HUES48 (cell line): Measurements from ENCODE around the gene BHLHE40.

Source experiments
- H3K27ac ChIP-seq: one replicate; pipeline ENCODE4 v1.7.0; 2013; ENCODE audit warnings: low read depth, low read length, inconsistent platforms
- H3K27me3 ChIP-seq: 2 replicates; pipeline ENCODE4 v1.6.1; 2013; ENCODE audit warnings: mild to moderate bottlenecking, low read length; ENCODE audit not compliant: control insufficient read depth, insufficient read depth
- H3K36me3 ChIP-seq: 2 replicates; pipeline ENCODE4 v1.6.1; 2013; ENCODE audit warnings: low read length; ENCODE audit not compliant: control insufficient read depth, insufficient read depth
- H3K4me1 ChIP-seq: 2 replicates; pipeline ENCODE4 v1.6.1; 2013; ENCODE audit warnings: mild to moderate bottlenecking, low read length; ENCODE audit not compliant: control insufficient read depth, insufficient read depth
- H3K4me3 ChIP-seq: 2 replicates; pipeline ENCODE4 v1.5.1; 2013; ENCODE audit warnings: mild to moderate bottlenecking, low read depth, low read length
- H3K9ac ChIP-seq: 2 replicates; pipeline ENCODE4 v1.6.1; 2013; ENCODE audit warnings: mild to moderate bottlenecking, low read depth, low read length, moderate library complexity
- H3K9me3 ChIP-seq: 2 replicates; pipeline ENCODE4 v1.6.1; 2013; ENCODE audit warnings: low read length; ENCODE audit not compliant: control insufficient read depth, insufficient read depth

BHLHE40 gene

GRCh38 chr3:4948395-4948794 is 30.8 kb upstream of the BHLHE40 start:
- no peak overlapping the region for H3K4me3 ChIP-seq
- H3K9ac ChIP-seq = no peak overlapping the region
- no peaks in the 10 kb centered on the region for H3K27me3 ChIP-seq
- H3K9me3 ChIP-seq = no peaks in the 10 kb centered on the region
- H3K27ac ChIP-seq = no peak overlapping the region
- H3K36me3 ChIP-seq = no peaks in the 10 kb centered on the region
- H3K4me1 ChIP-seq = no peaks in the 10 kb centered on the region

- H3K9ac ChIP-seq = no peak overlapping the region
- H3K36me3 ChIP-seq = no peaks in the 10 kb centered on the region
- no peaks in the 10 kb centered on the region for H3K9me3 ChIP-seq
- H3K27me3 ChIP-seq = no peaks in the 10 kb centered on the region
- H3K27ac ChIP-seq = no peak overlapping the region
- no peaks in the 10 kb centered on the region for H3K4me1 ChIP-seq
- no peak overlapping the region for H3K4me3 ChIP-seq
Measured at GRCh38 chr3:4949004-4949403, 30.2 kb upstream of the BHLHE40 start.

- Histone ChIP-seq H3K27me3 (no peaks in the 10 kb centered on the region), H3K36me3 (no peaks in the 10 kb centered on the region), H3K9ac (no peak overlapping the region), H3K4me1 (no peaks in the 10 kb centered on the region), H3K27ac (no peak overlapping the region), H3K4me3 (no peak overlapping the region), H3K9me3 (no peaks in the 10 kb centered on the region)
Measured at GRCh38 chr3:4949659-4950058, 29.6 kb upstream of the BHLHE40 start.

DNA sequence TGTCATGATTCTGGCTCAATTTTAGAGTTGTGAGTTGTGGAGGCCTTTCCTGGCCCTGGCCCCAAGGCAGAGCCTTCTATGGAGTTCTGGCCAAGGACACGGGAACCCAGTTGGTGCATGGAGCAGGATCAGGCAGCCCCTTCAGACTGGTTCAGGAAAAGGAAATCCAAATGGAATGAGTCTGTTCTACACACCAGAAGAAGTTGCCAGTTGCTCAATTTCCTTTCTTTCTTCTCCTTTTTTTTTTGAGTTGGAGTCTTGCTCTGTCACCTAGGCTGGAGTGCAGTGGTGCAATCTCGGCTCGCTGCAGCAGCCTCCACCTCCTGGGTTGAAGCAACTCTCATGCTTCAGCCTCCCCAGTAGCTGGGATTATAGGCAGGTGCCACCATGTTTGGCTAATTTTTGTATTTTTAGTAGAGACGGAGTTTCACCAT is 28.9 kb upstream of the BHLHE40 start:
- Histone ChIP-seq H3K27me3 (no peaks in the 10 kb centered on the region), H3K4me1 (no peaks in the 10 kb centered on the region), H3K27ac (no peak overlapping the region), H3K9ac (no peak overlapping the region), H3K9me3 (no peaks in the 10 kb centered on the region), H3K4me3 (no peak overlapping the region), H3K36me3 (no peaks in the 10 kb centered on the region)

DNA sequence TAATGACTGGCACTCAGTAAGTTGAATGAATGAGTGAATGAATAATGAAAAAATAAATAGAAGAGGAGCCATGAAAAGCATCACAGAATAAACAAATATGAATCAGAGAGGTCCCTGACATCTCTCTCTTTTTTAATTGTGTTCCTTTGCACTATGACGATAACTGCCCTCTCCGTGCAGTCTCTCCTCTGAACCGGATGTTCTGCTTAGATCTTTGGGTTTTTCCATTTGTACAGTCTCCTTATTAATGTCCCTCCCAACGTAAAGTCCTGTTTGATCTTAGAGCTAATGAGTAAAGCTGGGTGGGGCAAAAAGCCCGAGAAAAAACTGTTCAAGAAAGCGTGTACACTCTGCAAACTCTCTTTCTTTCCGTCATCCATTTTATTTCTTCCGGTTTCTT is 28.3 kb upstream of the BHLHE40 start:
- Histone ChIP-seq H3K27ac (no peak overlapping the region), H3K27me3 (no peaks in the 10 kb centered on the region), H3K4me3 (no peak overlapping the region), H3K4me1 (no peaks in the 10 kb centered on the region), H3K9ac (no peak overlapping the region), H3K36me3 (no peaks in the 10 kb centered on the region), H3K9me3 (no peaks in the 10 kb centered on the region)

GRCh38 chr3:4953119-4953518 is 26.1 kb upstream of the BHLHE40 start:
- Histone ChIP-seq H3K27ac (no peak overlapping the region), H3K4me1 (0 out of 2 replicates have a peak, but pooled peaks cover 3% of the 10 kb centered on the region), H3K27me3 (no peaks in the 10 kb centered on the region), H3K4me3 (no peak overlapping the region), H3K9ac (no peak overlapping the region), H3K36me3 (no peaks in the 10 kb centered on the region), H3K9me3 (no peaks in the 10 kb centered on the region)

GRCh38 chr3:4954256-4955000 is 24.8 kb upstream of the BHLHE40 start:
- H3K9me3 ChIP-seq = peaks cover 5% of the 10 kb centered on the region; the same call in 1 of the 2 replicates

DNA sequence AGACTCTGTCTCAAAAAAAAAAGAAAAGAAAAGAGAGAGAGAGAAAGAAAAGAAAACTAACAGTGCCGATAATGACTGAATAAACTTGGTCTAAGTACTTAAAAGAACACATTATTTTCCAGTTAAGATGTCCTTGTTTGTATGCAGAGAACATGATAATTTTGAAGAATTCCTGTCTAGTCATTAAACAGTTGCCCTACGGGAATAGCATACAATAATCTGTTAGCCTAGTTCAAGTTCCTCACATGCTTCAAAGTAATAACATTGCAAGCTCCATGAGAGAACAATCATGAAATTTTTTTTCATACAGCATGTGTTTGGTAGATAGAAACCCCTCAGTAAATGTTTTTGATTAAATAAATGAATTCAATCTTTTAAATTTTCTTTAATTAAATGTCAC is 23.1 kb upstream of the BHLHE40 start:
- Histone ChIP-seq H3K9me3 (peaks cover 5% of the 10 kb centered on the region; the same call in 1 of the 2 replicates), H3K27ac (no peak overlapping the region), H3K27me3 (no peaks in the 10 kb centered on the region)

More at GRCh38 chr3:4954256-4955000, 24.8 kb upstream of the BHLHE40 start:
- H3K4me1 ChIP-seq = 0 out of 2 replicates have a peak, but pooled peaks cover 3% of the 10 kb centered on the region
- no peaks in the 10 kb centered on the region for H3K27me3 ChIP-seq
- H3K9ac ChIP-seq = no peak overlapping the region
- no peaks in the 10 kb centered on the region for H3K36me3 ChIP-seq
- no peak overlapping the region for H3K27ac ChIP-seq
- no peak overlapping the region for H3K4me3 ChIP-seq

GRCh38 chr3:4956738-4957137 is 22.5 kb upstream of the BHLHE40 start:
- Histone ChIP-seq H3K36me3 (no peaks in the 10 kb centered on the region), H3K4me3 (no peak overlapping the region), H3K27ac (no peak overlapping the region), H3K9me3 (peaks cover 5% of the 10 kb centered on the region; the same call in 1 of the 2 replicates), H3K4me1 (0 out of 2 replicates have a peak, but pooled peaks cover 3% of the 10 kb centered on the region), H3K27me3 (no peaks in the 10 kb centered on the region), H3K9ac (no peak overlapping the region)

More for the DNA sequence above, 23.1 kb upstream of the BHLHE40 start:
- H3K4me1 ChIP-seq = 0 out of 2 replicates have a peak, but pooled peaks cover 3% of the 10 kb centered on the region
- no peaks in the 10 kb centered on the region for H3K36me3 ChIP-seq
- no peak overlapping the region for H3K4me3 ChIP-seq
- H3K9ac ChIP-seq = no peak overlapping the region

GRCh38 chr3:4957978-4958377 is 21.3 kb upstream of the BHLHE40 start:
- H3K4me1 ChIP-seq = 0 out of 2 replicates have a peak, but pooled peaks cover 3% of the 10 kb centered on the region
- no peak overlapping the region for H3K27ac ChIP-seq
- H3K36me3 ChIP-seq = no peaks in the 10 kb centered on the region
- no peaks in the 10 kb centered on the region for H3K27me3 ChIP-seq
- H3K4me3 ChIP-seq = no peak overlapping the region
- peaks cover 5% of the 10 kb centered on the region; the same call in 1 of the 2 replicates for H3K9me3 ChIP-seq
- no peak overlapping the region for H3K9ac ChIP-seq

- Histone ChIP-seq H3K4me1 (0 out of 2 replicates have a peak, but pooled peaks cover 3% of the 10 kb centered on the region), H3K36me3 (no peaks in the 10 kb centered on the region), H3K27ac (no peak overlapping the region), H3K4me3 (no peak overlapping the region), H3K9ac (no peak overlapping the region), H3K27me3 (no peaks in the 10 kb centered on the region), H3K9me3 (peaks cover 5% of the 10 kb centered on the region; the same call in 1 of the 2 replicates)
Measured at GRCh38 chr3:4959180-4959579, 20.1 kb upstream of the BHLHE40 start.
